Measurements from ENCODE around the gene DNASE1L2. TPM values are rescaled to one million over a fixed set of nuclear protein-coding genes. Genes with fewer than 3 reads are reported as not detected.

Gene DNASE1L2
- total and polyA plus RNA-seq, 2 of the 4 experiments (the other 2 are of a cell fraction): 0.18 to 0.75 TPM

DNA sequence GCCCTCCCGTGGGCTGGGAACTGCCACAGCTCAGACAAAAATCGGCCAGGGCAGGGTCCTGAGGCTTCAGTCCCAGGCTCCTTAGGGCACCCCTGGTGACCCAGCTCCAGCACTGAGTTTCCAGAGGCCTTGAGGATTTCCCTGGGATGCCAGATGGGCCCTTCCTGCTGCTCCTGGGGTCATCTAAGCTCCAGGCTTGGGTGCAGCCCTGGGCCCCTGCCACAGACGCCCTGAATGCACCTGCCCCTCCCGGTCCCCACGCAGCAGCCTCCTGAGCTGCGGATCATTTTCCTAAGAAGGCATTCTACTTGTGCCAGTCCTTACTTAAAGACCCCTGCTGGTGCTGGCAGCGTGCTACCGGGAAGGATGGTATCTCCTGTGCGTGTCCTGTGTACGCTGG, 37.7 kb downstream of the DNASE1L2 start:
- CTCF ChIA-PET: no interaction called here
- POLR2A ChIA-PET (ENCODE audit: unreplicated experiment): no interaction called here

More for the DNA sequence above, 37.7 kb downstream of the DNASE1L2 start:
- TF ChIP-seq MAZ (IDR thresholded peaks at IDR 0.05; ENCODE audit: borderline replicate concordance, low read depth, low read length): no peak
- no peak for TF ChIP-seq RAD21 (IDR thresholded peaks at IDR 0.05; ENCODE audit: low read length)
- TF ChIP-seq FOS (IDR thresholded peaks at IDR 0.05; ENCODE audit: low read depth, low read length): no peak
- TF ChIP-seq POLR2A (IDR thresholded peaks at IDR 0.05; ENCODE audit: low read depth, low read length): no peak
- no peak for TF ChIP-seq RFX5 (IDR thresholded peaks at IDR 0.05; ENCODE audit: low read depth, low read length)
- TF ChIP-seq MXI1 (IDR thresholded peaks at IDR 0.05; ENCODE audit: borderline replicate concordance, low read depth, low read length): no peak
- Histone ChIP-seq H2BK15ac (ENCODE audit: low read depth, low read length) (no peak overlapping the region), H3K4me3 (ENCODE audit: insufficient read depth, low read depth, low read length) (no peak overlapping the region), H3K27me3 (ENCODE audit: control insufficient read depth, insufficient read depth, low read length) (peaks cover 7% of the 10 kb centered on the region; the same call in 1 of the 2 replicates), H3K36me3 (ENCODE audit: control insufficient read depth, insufficient read depth, low read length) (peaks cover 3% of the 10 kb centered on the region; the same call in 1 of the 2 replicates), H4K8ac (ENCODE audit: low read depth in 2 of 2, low read length in 2 of 2) (no peak overlapping the region), H3K14ac (replicated peaks; ENCODE audit: low read depth, low read length) (no peak overlapping the region), H4K91ac (ENCODE audit: insufficient read depth, low read depth, low read length) (no peak overlapping the region), H3K4me1 (ENCODE audit: control insufficient read depth, insufficient read depth, low read length) (peaks cover 6% of the 10 kb centered on the region), H3K9me1 (ENCODE audit: insufficient read depth, low read length) (peaks cover 7% of the 10 kb centered on the region), H2AFZ (replicated peaks; ENCODE audit: low read length, poor library complexity) (no peak overlapping the region), H3K9ac (ENCODE audit: low read depth, low read length) (no peak overlapping the region), H3K23ac (ENCODE audit: low read depth, low read length) (no peak overlapping the region), H3K56ac (ENCODE audit: extremely low read depth, insufficient read depth, low read length) (no peak overlapping the region), H4K5ac (ENCODE audit: low read depth, low read length) (no peak overlapping the region), H2BK20ac (ENCODE audit: low read depth, low read length) (no peak overlapping the region), H3K4ac (ENCODE audit: low read depth, low read length) (no peak overlapping the region), H3K4me2 (ENCODE audit: low read depth, low read length) (no peak overlapping the region), H3K79me1 (ENCODE audit: low read depth in 1 of 2, low read length in 2 of 2) (peaks cover 6 to 26% of the 10 kb centered on the region in 2 experiments; a peak in 3 of 4 replicates), H4K20me1 (ENCODE audit: insufficient read depth, low read length) (peaks cover 12% of the 10 kb centered on the region), H3K27ac (ENCODE audit: insufficient read depth, low read length) (no peak overlapping the region), H3K18ac (ENCODE audit: low read depth, low read length) (no peak overlapping the region), H3K9me3 (ENCODE audit: control insufficient read depth, insufficient read depth, low read length) (no peaks in the 10 kb centered on the region), H2AK9ac (replicated peaks; ENCODE audit: low read depth, low read length, poor library complexity) (no peak overlapping the region), H2BK120ac (ENCODE audit: low read depth, low read length) (no peak overlapping the region), H2BK5ac (ENCODE audit: low read depth, low read length, poor library complexity, severe bottlenecking) (no peak overlapping the region), H2AK5ac (ENCODE audit: low read depth, low read length) (no peak overlapping the region)
- intact Hi-C loops (cut with micrococcal nuclease) (no loop called here), in situ Hi-C loops (cut with MboI; ENCODE audit: low sequenced_read_pairs) (loop anchor here (10.0 kb wide), 1 partner anchor 151 kb away; the partner anchor contains the start of gene CCNF), dilution Hi-C loops (cut with HindIII; ENCODE audit: low sequenced_read_pairs, unreplicated experiment) (no loop called here)
- no TSS peak for BruUV-seq (replicated peaks)
- ATAC-seq (ENCODE audit: low read depth) (no peak), DNase-seq (no peak)
- 93% methylated on average over 5 of the region's 10 CpGs; no CpG with 5 or more reads in 1 of the 2 experiments for WGBS, 2 experiments (ENCODE audit: extremely low coverage in 2 of 2, insufficient read length in 1 of 2)

Measured in IMR-90 (cell line).